Activated CD8-positive, alpha-beta memory T cell treated with anti-CD3 and anti-CD28 coated beads for 48 hours (primary cell): ENCODE measurements around the gene TRIM27.
A peak's percentile ranks its signal among the peaks of the same experiment; 100 is the strongest.
"Not testable (repeated sequence)": the region's sequence is repeated elsewhere in the genome, so short reads cannot be mapped to it uniquely, and the experiment has no call there.

Experiments
- DNase-seq, 3 experiments: peaks; one replicate each; pipeline ENCODE4 v3.0.0-alpha.2; 2020; ENCODE audit warnings: low read depth in 2 of 3, low spot score in 2 of 3

TRIM27 gene

DNA sequence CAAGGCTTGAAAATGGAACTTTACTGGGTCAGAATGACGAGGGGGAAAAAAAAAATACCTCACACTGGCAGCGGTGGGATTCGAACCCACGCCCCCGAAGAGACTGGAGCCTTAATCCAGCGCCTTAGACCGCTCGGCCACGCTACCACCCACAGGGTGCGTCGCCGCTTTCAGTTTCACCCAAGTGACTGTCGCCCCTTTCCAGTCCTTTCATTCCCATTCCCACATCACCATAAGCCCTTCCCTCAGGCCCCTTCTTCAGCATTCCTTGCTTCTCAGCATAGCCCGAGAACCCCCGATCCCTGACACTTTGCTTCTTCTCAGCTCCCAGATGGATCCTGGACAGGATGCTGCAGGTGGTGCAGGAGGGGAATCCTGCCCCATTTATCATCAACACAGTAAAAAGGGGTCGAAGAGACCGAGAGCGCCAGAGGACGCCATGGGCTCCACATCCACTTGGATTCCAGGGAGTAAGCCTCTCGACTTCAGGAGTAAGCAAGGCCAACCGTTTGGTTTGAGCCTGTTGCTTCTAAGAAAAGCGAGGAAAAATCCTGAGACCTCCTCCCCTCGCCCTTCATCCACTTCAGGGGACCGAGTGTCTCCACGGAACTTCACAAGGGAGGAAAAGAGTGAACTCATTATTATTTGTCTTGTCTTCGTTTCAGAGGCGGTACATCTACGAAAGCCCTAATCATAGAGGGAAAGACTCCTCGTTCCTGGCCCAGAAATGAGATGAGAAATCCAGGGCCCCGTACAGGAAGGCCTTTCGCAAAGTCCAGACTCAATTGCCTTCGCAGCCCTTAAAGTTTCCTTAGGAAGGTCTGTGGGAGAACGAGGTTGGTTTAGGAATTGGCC lies 20.0 kb upstream of the TRIM27 start:
- peak; percentile 62 to 79 (median 71) for DNase-seq

DNA sequence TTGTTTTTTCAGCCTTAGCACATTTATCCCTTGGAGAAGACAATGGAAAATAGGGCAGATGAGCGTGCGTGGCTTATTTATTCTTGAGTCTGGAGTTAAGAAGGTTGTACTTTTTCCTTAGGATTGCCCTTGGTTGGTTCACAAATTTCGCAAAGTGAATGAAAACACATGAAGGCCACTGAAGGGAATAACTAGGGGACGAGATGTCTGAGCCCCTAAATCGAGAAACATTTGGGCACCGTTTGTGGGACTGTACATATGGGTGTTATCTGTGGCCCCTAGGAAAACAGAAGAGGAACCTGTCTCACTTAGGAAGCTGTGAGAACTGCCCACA lies 19.4 kb upstream of the TRIM27 start:
- DNase-seq: no peak

DNA sequence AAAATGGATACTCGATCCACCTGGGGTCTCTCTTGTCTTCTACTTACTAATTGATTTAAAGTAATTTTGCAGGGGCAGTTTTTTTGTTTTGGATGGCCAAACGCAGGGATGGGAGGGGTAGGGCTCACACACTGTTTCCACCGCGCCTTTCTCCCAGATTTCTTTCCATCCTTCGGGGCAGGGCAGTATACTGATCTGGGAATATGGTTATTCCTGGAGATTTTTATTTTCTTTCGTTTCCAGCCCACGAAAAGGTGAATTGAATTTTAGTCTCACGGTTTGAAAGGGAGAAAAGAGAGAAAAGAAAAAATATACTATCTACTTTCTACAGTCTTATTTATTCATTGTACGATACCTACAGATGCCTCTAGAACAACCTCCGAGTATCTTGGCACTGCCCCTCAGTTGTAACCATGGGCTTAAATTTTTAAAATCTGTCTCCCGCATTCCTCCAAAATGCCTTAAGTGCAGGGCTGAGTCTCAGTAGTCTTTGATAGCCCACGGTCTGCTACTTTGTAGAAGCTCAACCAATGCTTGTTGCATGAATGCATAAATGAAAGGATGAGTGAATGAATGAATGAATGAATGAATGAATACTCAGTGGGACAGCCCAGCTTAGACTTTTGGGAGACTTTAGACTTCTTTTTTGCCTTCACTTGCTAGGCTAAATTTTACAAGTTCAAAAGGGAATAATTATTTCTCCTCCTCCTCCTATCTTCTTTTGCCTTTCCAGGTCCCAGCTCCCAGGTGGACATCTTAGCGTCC lies 18.1 kb upstream of the TRIM27 start:
- peak in 1 of 3 experiments; percentile 79 for DNase-seq

DNA sequence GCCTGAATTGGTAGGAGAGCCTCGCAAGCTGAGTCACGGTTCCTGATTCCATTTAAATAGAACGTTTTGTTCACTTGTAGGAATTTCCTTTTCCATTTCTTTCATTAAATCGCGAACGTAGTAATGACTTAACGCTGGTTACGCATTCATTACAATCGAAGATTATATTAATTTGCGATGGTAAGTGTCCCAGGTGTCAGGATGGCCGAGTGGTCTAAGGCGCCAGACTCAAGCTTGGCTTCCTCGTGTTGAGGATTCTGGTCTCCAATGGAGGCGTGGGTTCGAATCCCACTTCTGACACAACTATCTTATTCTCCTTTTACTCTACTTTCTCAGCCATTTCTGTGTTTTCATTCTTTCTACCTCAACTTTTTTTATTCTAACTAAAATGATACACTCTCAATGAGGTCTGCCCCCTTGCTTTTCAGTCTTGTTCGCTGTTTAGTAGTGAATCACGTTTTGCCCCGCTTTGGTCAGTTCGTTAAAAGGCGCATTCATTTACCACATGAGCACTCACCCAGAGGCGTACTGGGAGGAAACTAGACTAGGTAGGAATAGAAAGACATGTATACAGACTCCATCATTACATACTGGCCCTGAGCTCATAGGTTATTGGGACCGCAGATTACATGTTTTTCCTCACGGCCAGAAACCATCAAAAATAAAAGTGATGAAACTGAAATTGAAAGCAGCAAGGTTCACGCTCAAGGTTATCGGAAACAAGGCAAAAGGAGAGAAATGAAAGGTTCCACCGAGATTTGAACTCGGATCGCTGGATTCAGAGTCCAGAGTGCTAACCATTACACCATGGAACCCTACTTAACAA lies 17.3 kb upstream of the TRIM27 start:
- DNase-seq: peak; percentile 40 to 81 (median 58)

DNA sequence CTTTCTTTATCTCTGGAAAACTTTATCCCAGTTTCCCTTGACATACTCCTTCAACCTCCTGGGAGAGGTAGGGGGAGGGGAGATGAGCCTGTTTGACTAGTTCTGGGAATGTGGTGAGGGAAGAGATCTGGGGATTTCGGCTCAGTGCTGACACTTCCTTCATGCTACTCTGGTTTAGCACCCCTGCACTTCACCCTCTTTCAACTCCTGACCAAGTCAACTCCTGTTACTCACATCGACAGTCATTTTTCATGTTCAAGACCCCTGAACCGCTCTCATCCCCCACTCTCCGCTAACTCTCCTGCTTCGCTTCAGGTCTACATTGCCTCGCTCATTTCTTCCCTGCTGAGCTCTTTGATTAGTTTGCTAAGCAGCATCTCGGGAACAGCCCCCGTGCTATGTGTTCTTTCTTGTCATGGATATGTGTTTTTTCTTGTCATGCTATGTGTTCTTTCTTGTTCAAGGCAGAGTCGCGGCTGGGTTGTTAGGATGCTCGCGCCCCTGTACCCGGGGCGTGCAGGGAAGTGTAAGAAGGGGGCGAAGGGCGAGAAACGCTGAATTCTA lies 16.6 kb upstream of the TRIM27 start:
- peak; percentile 24 to 51 (median 44) for DNase-seq

DNA sequence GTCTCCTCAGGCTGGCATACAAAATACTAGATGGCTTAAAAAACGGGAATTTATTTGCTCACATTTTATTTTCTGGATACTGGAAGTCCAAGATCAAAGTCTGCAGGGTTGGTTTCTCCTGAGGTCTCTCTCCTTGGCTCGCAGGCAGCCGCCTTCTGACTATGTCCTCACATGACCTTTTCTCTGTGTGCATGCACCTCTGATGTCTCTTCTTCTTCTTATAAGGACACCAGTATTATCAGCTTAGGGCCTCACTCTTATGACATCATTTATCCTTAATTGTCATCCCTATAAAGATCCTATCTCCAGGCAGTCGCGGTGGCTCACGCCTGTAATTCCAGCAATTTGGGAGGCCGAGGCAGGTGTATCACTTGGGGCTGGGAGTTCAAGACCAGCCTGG lies 9.3 kb upstream of the TRIM27 start:
- DNase-seq: no peak

DNA sequence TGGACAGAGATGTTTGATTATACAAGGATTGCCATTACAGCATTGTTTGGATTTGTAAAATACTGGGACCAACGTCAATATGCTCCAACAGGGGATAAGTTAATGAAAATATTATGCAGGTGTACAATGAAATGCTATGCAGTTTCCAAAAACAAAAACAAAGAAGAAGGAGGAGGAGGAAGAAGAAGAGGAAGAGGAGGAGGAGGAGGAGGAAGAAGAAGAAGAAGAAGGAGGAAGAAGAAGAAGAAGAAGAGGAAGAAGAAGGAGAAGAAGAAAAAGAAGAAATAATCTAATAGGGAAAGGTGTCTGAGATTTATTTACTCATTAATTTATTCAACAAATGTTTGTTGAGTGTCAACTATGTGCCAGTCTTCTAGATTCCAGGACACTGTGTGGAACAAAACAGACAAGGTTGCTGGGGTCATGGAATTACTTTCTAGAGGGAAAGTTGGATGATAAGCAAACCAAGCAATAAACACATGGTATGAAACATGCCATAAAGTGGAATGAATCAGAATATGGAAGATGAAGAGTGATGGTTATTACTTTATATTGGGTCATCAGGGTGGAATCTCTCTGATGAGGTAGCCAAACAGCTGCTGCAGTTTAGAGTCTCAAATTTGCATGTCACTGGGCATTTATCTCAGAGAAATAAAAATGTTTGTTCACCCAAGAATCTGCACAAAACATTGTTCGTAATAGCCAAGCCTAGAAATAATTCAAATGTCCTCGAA lies 6.3 kb upstream of the TRIM27 start:
- DNase-seq: no peak

DNA sequence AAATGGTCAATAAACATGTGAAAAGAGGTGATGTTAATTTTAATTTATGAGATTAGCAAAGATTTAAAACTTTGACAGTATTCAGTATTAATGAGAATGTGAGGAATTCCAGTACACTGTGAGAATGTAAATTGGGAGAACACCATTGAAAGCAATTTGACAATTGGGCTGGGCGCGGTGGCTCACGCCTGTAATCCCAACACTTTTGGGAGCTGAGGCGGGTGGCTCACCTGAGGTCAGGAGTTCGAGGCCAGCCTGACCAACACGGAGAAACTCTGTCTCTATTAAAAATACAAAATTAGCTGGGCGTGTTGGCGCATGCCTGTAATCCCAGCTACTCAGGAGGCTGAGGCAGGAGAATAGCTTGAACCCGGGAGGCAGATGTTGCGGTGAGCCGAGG lies 5.6 kb upstream of the TRIM27 start:
- DNase-seq: not testable (repeated sequence)

DNA sequence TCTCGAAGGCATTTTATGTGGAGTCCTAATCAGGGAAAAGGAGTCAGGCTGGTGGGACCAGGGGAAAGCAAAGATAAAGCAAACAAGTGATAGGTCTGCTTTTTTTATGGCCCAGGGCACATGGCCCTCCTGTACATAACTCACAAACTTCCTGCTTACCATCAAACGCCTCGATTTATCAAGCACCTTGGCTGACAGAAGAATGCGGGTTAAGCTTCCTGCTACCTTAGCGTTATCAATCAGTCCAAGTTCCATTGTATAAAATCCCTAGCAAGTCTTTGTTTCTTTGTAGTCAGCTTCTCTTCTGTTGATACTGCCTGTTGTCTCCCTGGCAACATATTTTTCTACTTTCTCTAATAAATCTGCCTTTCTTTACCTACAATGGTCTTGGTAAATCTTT lies 4.1 kb upstream of the TRIM27 start:
- DNase-seq: no peak

DNA sequence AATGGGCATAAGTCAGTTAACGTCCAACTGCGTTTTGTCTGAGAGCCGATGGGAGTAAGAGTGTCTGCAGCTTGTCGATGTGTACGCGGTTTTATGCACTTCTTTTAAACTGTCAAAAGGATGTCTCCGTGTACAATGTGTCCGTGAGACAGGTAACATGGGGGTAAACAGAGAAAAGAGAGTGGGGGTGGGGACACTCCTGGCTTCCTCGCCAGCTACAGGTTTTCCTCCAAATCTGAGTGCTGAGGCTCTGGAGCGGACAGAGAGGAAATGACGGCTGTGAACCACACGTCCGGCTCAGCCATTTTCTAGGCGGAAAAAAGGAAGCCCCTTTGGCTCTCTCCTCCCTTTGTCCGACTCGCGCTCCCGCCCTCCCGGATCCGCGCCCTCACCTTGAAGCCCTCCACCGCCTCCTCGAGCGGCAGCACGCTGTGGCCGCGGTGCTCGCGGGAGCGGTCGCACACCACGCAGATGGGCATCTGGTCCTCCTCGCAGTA lies 916 bp downstream of the TRIM27 start:
- DNase-seq: peak in 1 of 3 experiments; percentile 24

DNA sequence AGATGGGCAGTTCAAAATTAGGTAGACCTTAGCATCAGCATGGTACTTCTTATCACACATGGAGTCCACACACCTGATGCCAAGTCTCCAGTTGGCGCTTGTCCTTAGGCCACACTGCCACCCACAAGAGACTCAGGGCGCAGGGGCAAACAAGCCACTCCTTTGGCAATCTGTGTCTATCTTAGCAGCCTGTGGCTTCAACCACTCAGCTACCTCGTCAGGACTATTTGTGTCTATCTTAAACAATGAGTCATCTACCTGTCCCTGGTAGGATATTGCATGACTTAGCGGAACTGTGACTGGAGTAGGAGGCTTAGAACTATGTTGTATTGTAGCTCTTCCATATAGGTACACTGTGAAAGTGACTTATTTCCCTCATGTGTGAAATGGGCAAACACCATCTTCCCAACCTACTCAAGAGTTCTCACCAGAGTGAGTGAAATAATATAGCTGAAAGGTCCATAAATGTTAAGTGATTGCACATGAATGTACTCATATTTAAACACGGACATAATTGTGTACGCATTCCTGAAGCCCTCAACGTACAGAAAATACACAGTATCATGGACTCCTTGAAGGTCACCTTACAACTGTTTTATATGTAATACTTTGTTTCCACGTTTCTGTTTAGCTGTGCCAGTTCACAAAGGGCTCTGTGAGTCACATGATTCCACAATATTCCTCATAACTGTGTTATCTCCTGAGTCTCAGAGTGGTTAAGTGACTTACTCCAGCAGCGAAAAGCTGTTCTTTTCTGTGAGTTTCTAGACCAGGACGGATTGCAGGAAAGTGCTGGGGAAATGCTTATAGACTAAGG lies 1.6 kb downstream of the TRIM27 start:
- no peak for DNase-seq

DNA sequence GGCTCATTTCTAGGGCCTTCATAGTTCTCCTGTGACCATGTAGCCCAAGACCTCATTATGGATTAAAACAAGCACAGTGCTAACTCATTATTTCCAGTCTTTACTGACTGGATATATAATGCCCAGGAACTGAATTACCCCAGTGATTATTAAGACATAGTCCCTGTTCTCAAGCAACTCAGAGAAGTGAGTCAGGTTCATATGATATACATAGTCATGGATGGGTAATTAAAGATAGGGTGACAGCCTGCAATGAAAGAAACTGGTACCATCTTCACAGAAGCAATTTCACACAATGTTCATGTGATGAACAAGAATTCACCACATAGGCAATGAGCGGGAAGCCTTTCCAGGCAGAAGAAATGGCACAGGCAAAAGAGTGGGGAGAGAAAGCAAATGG lies 3.5 kb downstream of the TRIM27 start:
- no peak for DNase-seq

DNA sequence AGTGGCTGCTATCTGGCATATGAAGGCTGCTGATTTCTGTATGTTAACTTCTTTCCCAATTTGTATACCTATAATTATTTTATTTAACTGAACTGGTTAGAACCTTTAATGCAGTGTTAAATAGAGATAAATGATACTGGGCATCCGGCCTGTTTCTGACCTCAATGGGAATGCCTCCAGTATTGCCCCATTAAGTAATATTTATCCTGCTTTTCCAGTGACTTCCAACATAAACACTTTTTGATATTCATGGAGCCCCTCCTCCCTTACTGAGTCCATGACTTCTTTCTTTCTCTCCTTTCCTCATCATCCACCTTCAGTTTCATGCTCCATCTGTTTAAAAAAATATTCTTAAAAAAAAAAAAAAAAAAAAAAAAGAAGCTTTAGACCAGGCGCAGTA lies 8.8 kb downstream of the TRIM27 start:
- no peak for DNase-seq

DNA sequence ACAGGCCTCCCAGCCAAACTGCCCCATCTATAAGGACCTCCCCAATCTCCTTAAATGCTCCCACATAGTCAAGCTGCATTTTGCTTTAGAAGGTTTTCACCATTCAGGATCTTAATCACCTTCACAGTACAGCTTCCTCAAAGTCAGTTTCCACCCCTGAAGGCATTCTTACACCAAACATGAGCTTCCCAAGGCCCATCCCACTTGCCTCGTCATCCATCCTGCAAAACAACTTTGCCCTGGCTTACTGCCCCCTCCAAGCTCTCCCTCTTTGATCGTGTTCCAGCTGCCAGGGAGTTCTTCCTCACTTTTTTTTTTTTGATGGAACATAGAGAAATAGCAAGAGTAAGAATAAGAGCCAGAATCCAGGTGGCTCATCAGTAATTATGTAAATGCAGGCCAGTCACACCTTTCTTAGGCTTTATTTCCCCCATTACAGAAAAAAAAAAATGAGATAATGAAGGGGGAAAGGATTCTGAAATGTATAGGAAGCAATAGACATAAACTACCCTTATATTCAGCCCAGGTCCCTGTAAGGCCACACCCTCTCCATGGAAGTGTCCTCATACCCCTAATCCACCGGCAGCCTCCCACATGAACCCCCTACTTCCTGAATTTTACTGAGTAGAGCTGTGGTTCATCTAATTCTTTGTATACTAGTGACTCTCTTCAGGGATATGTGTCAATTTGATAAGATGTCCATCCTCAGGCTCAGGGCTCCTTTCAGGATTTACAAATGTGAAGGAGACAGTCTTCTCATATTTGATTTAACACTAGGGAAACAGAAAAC lies 12.7 kb downstream of the TRIM27 start:
- DNase-seq: no peak

DNA sequence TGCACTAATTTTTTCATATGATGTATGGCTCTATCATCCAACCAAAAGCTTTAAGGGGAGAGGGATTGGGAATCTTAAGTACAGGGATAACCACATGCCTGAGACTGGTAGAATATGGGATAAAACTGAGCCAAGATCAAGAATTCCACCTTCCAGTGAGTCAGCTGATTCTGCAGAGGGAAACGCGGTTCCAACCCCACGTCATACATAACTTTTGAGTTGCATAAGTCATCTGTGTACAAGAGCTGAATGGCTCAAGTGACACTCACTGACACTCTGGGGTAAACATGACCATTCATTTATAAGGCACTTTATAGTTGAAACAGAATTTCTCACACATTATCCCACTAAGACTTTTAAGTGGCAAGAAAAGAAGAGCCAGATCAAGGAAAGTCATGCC lies 16.4 kb downstream of the TRIM27 start:
- no peak for DNase-seq

DNA sequence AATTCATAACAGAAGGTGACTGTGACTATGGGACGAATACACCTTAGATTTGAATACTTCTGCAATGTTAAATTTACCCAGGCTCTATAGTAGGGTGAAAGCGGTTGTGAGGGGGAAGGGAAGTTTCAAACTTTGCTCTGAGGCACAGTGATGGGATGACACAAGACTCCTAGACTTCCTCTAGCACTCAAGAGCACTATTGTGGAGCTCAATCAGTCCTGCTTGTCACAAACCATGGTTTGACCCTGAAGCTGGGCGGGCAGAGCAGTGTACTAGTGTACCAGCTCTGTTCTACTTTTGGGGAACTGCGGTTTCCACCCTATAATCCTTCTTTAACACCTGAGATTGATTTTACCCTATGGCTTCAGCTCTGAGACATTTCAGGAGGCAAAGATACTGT lies 17.1 kb downstream of the TRIM27 start:
- DNase-seq: no peak

DNA sequence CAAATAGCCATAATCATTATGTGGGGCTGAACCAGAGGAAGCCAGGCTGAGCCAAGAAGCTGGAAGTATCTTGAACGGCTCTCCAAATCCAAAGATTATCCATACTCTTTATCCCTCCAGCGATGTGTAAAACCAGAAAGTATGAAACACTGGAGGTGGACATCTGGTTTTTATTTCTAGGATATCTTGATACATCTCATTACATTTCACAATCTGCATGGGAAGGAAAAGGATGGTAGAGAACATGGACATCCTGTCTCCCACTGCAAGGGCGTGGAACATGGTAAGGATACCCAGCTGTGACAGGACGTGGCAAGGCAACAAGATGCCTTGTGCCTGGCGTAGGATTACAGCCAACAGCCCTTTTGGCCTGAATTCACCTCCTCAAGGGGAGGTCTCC lies 20.1 kb downstream of the TRIM27 start:
- no peak for DNase-seq

DNA sequence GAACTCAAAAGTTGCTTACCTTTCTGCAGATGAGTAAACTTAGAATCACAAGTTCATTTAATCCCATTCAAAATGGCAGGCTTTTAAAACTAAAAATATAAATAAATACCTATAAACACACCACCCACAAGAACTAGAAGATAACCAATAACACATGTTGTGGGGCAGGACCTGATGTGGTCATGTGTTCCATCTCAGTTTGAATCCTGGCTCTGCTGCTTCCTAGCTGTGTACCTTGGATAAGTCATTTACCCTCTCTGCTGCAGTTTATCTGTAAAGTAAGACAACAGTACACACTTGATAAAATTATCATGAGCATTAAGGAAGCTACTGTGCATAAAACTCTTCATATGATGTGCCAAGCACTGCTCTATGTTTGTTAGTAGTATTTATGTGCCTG lies 22.0 kb downstream of the TRIM27 start:
- DNase-seq: no peak
